Testis (tissue), 3 donors: ENCODE results near the gene CMTM8. TPM values are rescaled to one million over a fixed set of nuclear protein-coding genes. Genes with fewer than 3 reads are reported as not detected.

Experiments used
- DNase-seq: peaks from one replicate; pipeline ENCODE4 v3.0.0-alpha.2; 2019
- H3K27ac ChIP-seq, 2 donors: fragments of 200-600 bp; sonication (generic); one replicate each; pipeline ENCODE4 v1.5.1; 2019
- H3K27me3 ChIP-seq: fragments of 200-600 bp; sonication (generic); one replicate; pipeline ENCODE4 v1.5.1; 2019
- H3K36me3 ChIP-seq: fragments of 200-600 bp; sonication (generic); one replicate; pipeline ENCODE4 v1.5.1; 2017; ENCODE audit warnings: low read depth; ENCODE audit errors: missing control alignments
- H3K4me1 ChIP-seq: fragments of 200-600 bp; sonication (generic); one replicate; pipeline ENCODE4 v1.5.1; 2019
- H3K4me3 ChIP-seq, 2 donors: fragments of 200-600 bp; sonication (generic); one replicate each; pipeline ENCODE4 v1.5.1; 2017 to 2019
- H3K9me3 ChIP-seq: fragments of 200-600 bp; sonication (generic); one replicate; pipeline ENCODE4 v1.5.1; 2017
- CTCF ChIP-seq, 3 experiments: fragments of 450-650 bp in 2 of 3; fragments of 200-600 bp in 1 of 3; sonication (generic) in 1 of 3; IDR thresholded peaks; one replicate each; pipeline ENCODE4 v1.5.1; 2016 to 2019; ENCODE audit warnings: antibody characterized with exemption in 3 of 3, mild to moderate bottlenecking in 2 of 3, moderate library complexity in 1 of 3
- POLR2A ChIP-seq: fragments of 450-650 bp; IDR thresholded peaks from one replicate; pipeline ENCODE4 v1.6.1; 2017; ENCODE audit warnings: antibody characterized with exemption, mild to moderate bottlenecking, moderate library complexity
- WGBS, 2 donors: methylation state at CpG; one replicate each; pipeline ENCODE4 v1.1.5; 2018; 5-methylcytosine and 5-hydroxymethylcytosine counted together
- intact Hi-C: fragments of 100-400 bp; cut with DNase I; formaldehyde crosslinking; loops from one replicate; pipeline ENCODE4 v1.15.1; 2023; ENCODE audit warnings: low total_unique reads
- polyA plus RNA-seq: library from polyadenylated mRNA; stranded (reverse); fragments of 350-450 nt; fragmentation: Illumina TruSeq; extraction: RNeasy Lipid Tissue Mini Kit (QIAGEN cat#74804); gene quantifications from one replicate; pipeline ENCODE4 v1.2.3, GENCODE V29; 2014; ENCODE audit warnings: low read depth, low replicate concordance; ENCODE audit not compliant: insufficient read depth
- total RNA-seq, 2 donors: library from RNA; depleted of rRNA; stranded (reverse); fragments of >200 nt; gene quantifications; one replicate each; pipeline ENCODE4 v1.2.3, GENCODE V29; 2016

The CMTM8 gene
- total and polyA plus RNA-seq, 3 donors from 2014 or later, result 1.8 to 6.8 (median 2.5) TPM

DNA sequence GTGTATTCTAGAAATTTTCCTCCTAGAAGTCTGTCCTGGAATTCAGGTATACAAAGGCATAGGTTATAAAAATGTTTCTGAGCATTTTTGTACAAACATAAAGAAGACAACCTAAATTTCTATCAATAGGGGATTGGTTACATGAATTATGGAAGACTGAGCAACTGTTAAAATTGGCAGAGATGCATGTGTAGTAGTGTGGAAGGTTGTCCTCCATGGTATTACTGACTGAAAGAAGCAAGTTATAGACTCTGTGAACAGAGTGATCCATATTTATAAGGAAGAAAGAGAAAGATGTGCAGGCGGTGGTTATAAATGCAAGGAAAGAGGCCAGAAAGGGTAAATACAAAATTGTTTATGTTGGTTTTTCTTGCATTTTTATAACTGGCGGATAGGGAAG, 114.9 kb downstream of the CMTM8 start:
- DNase-seq, result no peak
- 95 to 96% methylated on average over 2 of the region's 2 CpGs for WGBS, 2 donors
- no peak overlapping the region for H3K4me3 ChIP-seq
- H3K27ac ChIP-seq, result no peak overlapping the region
- no peaks in the 10 kb centered on the region for H3K36me3 ChIP-seq
- no peak for TF ChIP-seq POLR2A
- TF ChIP-seq CTCF (IDR thresholded peaks at IDR 0.05), result no peak
- H3K9me3 ChIP-seq, result no peaks in the 10 kb centered on the region
- H3K27me3 ChIP-seq, result no peaks in the 10 kb centered on the region
- H3K4me1 ChIP-seq, result no peaks in the 10 kb centered on the region
- intact Hi-C loops, result no loop called here

DNA sequence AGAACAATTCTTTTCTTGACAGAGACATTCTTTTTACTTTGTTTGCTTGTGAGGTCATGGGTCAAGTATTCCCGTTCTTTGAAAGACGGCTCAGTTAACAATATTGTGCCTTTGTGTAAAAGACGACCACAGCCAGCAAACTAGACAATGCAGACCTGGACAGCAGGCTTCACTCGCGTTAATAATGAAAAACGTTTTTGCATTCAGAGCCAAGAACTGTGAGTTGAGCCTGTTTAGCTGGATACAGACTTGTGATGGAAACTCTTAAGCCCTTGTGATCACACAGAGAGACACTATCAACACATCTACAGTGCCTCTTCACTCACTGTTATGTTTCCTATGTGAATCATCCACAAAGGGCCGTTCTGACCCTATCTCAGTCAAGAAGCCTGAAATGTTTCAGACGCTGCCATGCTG, 115.9 kb downstream of the CMTM8 start:
- H3K27me3 ChIP-seq, result no peaks in the 10 kb centered on the region
- H3K36me3 ChIP-seq, result no peaks in the 10 kb centered on the region
- H3K4me3 ChIP-seq, result no peak overlapping the region
- no peaks in the 10 kb centered on the region for H3K4me1 ChIP-seq
- WGBS, 2 donors, result 44 to 55% methylated on average over 8 of the region's 8 CpGs
- intact Hi-C loops, result no loop called here
- DNase-seq, result no peak
- no peak for TF ChIP-seq POLR2A
- H3K27ac ChIP-seq, result no peak overlapping the region
- H3K9me3 ChIP-seq, result no peaks in the 10 kb centered on the region

- no peaks in the 10 kb centered on the region for H3K27me3 ChIP-seq
- no peaks in the 10 kb centered on the region for H3K4me1 ChIP-seq
- no peak for TF ChIP-seq CTCF (IDR thresholded peaks at IDR 0.05)
- no peak for TF ChIP-seq POLR2A
- intact Hi-C loops, result no loop called here
- no peaks in the 10 kb centered on the region for H3K9me3 ChIP-seq
- H3K4me3 ChIP-seq, result no peak overlapping the region
- 79 to 84% methylated on average over 8 of the region's 8 CpGs for WGBS, 2 donors
- no peak for DNase-seq
- H3K27ac ChIP-seq, result no peak overlapping the region
- no peaks in the 10 kb centered on the region for H3K36me3 ChIP-seq
These were observed 117.3 kb downstream of the CMTM8 start for GRCh38 chr3:32355751-32356291.

DNA sequence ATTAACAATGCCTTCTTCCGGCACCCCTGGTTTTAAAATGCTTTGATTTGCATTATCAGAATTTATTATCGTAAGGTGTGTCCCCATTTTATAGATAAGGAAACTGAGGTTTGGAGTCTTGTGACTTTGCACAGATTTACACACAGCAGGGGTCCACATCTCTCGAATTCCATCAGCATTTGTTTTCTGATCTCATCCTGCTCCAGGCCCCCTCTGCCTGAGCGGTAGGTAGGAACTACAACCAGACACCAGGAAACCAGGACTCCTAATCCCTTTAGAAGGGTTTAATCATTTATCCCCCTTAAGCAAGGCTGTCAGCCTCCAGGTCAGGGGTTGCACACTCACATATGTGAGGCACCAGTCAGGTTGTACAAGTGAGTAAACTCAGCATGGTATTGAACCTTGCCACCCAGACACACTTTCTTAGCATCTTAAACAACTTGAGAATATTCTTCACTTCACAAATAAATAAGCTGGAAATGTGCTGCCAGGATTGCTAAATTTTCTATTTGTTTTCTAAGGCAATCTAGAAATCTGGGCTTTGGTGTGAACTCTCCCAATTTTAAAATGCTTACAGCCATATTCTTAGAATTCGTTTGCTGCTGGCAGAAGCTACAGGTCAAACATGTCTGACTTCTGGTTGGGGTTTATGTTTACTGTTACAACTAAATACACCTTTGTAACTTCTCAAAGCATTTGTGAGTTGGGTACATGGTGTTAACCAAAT, 121.4 kb downstream of the CMTM8 start:
- DNase-seq, result no peak
- no peak overlapping the region for H3K27ac ChIP-seq
- H3K36me3 ChIP-seq, result no peaks in the 10 kb centered on the region
- no peak overlapping the region for H3K4me3 ChIP-seq
- TF ChIP-seq POLR2A (no peak), CTCF (IDR thresholded peaks at IDR 0.05) (no peak)
- 86 to 87% methylated on average over 5 of the region's 5 CpGs for WGBS, 2 donors
- no peaks in the 10 kb centered on the region for H3K27me3 ChIP-seq
- H3K9me3 ChIP-seq, result no peaks in the 10 kb centered on the region
- no peaks in the 10 kb centered on the region for H3K4me1 ChIP-seq
- intact Hi-C loops, result no loop called here

DNA sequence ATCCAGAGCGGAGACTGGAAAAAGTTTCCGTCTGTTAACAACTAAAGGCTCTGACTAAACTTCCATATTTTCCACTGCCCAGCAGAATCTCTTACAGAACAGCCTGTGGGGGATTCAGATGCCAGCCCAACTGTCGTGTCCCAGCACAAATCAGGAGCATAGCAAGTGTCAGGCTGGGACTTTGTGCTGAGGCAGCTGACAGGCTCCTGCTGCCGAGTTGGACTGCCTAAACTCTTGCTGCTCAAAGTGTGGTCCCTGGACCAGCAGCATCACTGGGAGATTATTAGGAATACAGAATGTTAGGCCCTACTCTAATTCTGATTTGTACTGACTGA, 122.0 kb downstream of the CMTM8 start:
- Histone ChIP-seq H3K27me3 (no peaks in the 10 kb centered on the region), H3K4me3 (no peak overlapping the region), H3K9me3 (no peaks in the 10 kb centered on the region), H3K36me3 (no peaks in the 10 kb centered on the region), H3K4me1 (no peaks in the 10 kb centered on the region), H3K27ac (no peak overlapping the region)
- WGBS, 2 donors, result 64 to 78% methylated on average over 4 of the region's 4 CpGs
- TF ChIP-seq CTCF (IDR thresholded peaks at IDR 0.05) (no peak), POLR2A (no peak)
- no peak for DNase-seq
- intact Hi-C loops, result no loop called here
